Bronchial smooth muscle cell (primary cell): ENCODE results near the gene OR10G4. TPM values are rescaled to one million over a fixed set of nuclear protein-coding genes. Genes with fewer than 3 reads are reported as not detected.

Experiments
- total RNA-seq: library from RNA; depleted of rRNA; stranded (reverse); fragments of >200 nt; gene quantifications from 2 replicates; pipeline ENCODE4 v1.2.1, GENCODE V29; 2014

Gene OR10G4, protein sequence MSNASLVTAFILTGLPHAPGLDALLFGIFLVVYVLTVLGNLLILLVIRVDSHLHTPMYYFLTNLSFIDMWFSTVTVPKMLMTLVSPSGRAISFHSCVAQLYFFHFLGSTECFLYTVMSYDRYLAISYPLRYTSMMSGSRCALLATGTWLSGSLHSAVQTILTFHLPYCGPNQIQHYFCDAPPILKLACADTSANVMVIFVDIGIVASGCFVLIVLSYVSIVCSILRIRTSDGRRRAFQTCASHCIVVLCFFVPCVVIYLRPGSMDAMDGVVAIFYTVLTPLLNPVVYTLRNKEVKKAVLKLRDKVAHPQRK
- total RNA-seq, result not detected in 2 replicates

DNA sequence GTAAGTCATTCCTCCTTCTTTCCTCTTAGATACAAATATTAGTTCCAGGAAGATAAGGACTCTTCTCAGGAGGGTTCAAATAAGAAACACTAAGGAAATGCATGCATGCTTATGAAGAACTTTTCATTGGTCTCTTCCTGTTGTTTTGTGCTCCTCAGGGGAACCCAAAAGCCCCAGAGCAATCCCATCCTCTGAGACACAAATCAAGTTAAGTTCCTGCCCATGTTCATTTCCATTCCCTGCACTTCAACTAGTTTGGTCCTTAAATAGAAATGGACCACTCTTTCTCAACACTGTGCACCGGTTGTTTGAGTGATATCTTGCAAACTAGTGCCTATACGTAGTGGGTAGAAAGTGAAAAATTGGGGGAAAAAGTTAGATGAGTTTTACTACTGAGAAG, at the start of gene OR10G4:
Gene OR10G4, plus strand, starts transcription at position 301 of the 400 bp plus-strand sequence. CDS start 2,578 bp downstream, outside the sequence.

DNA sequence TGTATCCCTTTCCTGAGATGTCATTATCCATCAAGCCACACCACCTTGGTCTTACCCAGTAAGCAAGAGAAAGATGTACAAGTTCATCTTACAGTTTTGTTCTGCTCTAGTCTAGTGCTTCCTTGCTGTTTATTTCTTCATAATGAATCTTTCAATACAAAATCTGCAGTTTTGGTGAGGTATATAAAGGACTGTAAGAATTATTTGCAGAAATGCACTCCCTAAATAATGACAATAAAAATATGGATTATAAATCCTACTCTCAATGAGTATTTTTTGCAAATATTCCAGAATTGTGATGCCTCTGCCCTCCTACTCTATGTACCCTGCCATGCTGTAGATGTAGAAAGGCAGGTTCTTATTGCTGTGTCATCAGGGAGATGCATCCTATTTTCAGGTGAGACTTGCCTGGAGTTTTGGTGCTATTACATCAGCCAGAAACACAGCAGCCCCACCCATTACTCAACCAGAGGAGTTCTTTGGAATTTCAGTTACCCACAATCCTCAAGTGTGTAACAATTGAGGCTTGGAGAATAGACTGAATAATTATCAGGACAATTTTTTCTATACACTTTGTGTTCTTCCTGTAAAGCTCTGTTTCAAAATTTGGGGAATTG, 35.0 kb upstream of the OR10G4 start, which contains the start of gene OR10S1:
Gene OR10S1, minus strand, starts transcription at position 51 of the 617 bp plus-strand sequence. CDS start 117 bp downstream, outside the sequence.

DNA sequence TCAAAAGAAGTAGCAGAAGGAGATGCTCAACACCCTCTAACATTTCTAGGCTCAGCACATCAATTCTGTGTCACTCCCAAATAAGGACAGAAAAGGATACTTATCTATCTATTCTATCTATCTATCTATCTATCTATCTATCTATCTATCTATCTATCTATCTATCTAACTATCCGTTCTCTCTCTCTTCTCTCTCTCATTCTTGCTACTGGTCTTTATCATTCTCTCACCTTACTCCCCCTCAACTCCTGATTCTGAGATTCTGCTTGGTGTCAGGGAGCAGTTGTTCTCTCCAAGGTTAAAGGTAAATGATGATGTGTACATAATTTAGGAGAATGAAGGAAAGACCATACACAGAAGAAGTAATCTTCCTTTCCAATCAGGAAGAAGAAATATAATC, 17.7 kb upstream of the OR10G4 start, which contains the start of gene OR10G6:
Gene OR10G6, minus strand, starts transcription at position 43 of the 400 bp plus-strand sequence. Its CDS starts 0 bp downstream, at position 43.

DNA sequence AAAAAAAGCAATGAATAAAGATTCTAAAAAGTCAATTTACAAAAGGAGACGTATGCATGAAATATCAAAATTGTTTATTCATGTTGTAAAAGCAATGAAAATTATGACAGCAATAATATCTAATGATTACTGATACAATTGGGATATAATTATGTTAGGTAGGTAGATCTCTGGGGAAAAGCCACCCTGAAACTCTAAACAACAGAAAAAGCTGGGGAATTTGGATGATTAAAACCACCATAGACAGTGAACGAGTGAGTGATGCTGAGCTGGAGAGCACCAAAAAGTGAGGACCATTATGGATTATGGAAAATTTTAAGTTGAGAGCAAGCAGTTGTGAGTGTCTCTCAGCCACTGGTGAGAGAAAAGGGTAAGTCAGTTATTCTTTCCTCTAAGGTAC, 13.7 kb downstream of the OR10G4 start, which contains the start of gene OR10G8:
Gene OR10G8, plus strand, starts transcription at position 301 of the 400 bp plus-strand sequence. CDS start 2,825 bp downstream, outside the sequence.

DNA sequence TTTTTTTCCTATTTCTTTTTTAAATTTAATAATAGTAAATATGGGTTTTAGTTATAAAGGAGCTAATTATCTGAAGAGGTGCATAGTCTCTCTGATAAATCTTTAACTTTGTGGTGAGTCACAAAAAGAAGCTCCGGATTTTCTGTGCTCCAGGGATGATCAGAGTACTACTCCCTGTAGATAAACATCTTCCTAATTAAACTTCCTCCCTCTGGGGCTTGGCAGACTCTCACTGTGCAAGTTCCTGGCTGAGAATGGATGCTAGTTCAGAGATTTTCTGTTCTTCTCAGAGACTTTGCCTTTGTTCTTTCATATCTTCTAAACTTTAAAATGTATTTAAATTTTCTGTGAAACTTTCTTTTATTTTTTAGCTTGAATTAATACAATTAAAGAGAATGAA, 28.5 kb downstream of the OR10G4 start, which contains the start of gene OR10G7:
Gene OR10G7, minus strand, starts transcription at position 72 of the 400 bp plus-strand sequence. CDS start 2,324 bp downstream, outside the sequence.

Other genes starting within 250 kb of the OR10G4 start
- not detected in 2 replicates for gene OR6M1, start 206.6 kb upstream of the OR10G4 start, total RNA-seq
- gene TMEM225, start 127.3 kb upstream of the OR10G4 start, total RNA-seq, result not detected in 2 replicates
- gene OR8D4, start 110.8 kb upstream of the OR10G4 start, total RNA-seq, result not detected in 2 replicates
- gene OR4D5, start 73.4 kb upstream of the OR10G4 start, total RNA-seq, result not detected in 2 replicates
- not detected in 2 replicates for gene OR6T1, start 69.2 kb upstream of the OR10G4 start, total RNA-seq
- gene OR10S1, start 35.2 kb upstream of the OR10G4 start, total RNA-seq, result not detected in 2 replicates
- gene OR10G6, start 17.8 kb upstream of the OR10G4 start, total RNA-seq, result not detected in 2 replicates
- not detected in 2 replicates for gene OR10G9, start 10.0 kb downstream of the OR10G4 start, total RNA-seq
- gene OR10G8, start 13.8 kb downstream of the OR10G4 start, total RNA-seq, result not detected in 2 replicates
- not detected in 2 replicates for gene OR10G7, start 28.3 kb downstream of the OR10G4 start, total RNA-seq
- 20.9 and 25.5 TPM in 2 replicates for gene VWA5A, start 102.5 kb downstream of the OR10G4 start, total RNA-seq
- gene OR10D3, start 170.3 kb downstream of the OR10G4 start, total RNA-seq, result not detected in 2 replicates
- gene OR8G1, start 228.1 kb downstream of the OR10G4 start, total RNA-seq, result not detected in 2 replicates
- not detected in 2 replicates for gene OR8G5, start 243.4 kb downstream of the OR10G4 start, total RNA-seq